GM19452 (cell line): ENCODE data around the gene NAB2.
"Not testable (repeated sequence)": the region's sequence is repeated elsewhere in the genome, so short reads cannot be mapped to it uniquely, and the experiment has no call there.

Source experiments
- ATAC-seq: cut with Tn5 transposase; IDR thresholded peaks from one replicate; pipeline ENCODE4 v1.9.1; 2021; ENCODE audit not compliant: unreplicated experiment

The NAB2 gene

GRCh38 chr12:57063991-57064685 is 24.8 kb upstream of the NAB2 start:
- peak; percentile 79 for ATAC-seq

DNA sequence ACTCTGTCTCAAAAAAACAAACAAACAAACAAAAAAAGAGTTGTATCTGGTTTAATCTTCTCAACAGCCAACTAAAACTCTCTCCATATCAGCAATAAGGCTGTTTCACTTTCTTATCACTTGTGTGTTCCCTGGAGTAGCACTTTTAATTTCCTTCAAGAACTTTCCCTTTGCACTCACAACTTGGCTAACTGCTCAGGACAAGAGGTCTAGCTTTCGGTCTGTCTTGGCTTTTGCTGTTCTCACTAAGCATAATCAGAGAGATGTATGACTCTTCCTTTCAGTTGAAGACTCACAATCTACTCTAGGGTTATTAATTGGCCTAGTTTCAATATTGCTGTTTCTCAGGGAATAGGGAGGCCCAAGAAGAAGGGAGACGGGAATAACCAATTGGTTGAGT is 22.7 kb upstream of the NAB2 start:
- no peak for ATAC-seq

DNA sequence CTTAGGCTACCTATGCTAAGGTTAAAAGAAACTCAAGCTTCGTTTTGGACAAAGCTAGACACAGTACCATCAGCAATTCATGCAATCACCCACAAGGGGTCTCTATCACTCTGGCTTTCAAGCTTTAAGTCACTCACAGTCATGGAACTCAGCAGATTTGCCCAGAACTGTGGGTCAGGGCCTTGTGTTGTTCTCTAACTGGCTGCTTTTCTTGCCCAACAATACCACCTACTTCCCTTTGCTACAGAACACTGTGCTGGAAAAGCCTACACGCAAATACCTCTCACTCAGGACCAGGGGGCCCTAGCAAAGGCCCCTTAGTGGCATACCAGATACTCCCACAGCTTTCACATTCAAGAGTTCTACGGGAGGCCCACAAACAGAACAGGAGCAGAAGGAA is 19.4 kb upstream of the NAB2 start:
- peak; percentile 76 for ATAC-seq

DNA sequence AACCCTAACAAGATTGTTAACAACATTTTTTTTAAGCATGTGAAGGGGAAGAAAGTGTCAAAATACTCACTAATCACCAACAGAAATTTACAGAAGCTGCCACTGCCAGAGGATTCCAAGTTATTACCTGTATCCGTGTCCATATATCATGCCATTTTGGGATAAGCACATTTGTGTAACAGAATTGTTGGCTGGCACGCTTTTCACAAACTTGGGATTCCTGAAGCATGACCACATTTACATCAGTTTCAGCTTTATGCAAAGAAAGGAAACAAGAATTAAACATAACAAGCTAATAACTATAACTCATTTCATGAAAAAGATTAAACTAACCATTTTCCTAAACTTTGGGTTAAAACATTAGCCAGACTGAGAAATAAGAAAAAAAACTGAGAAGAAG is 16.3 kb upstream of the NAB2 start:
- ATAC-seq: no peak

GRCh38 chr12:57073566-57074450 is 15.1 kb upstream of the NAB2 start:
- ATAC-seq: not testable (repeated sequence)

DNA sequence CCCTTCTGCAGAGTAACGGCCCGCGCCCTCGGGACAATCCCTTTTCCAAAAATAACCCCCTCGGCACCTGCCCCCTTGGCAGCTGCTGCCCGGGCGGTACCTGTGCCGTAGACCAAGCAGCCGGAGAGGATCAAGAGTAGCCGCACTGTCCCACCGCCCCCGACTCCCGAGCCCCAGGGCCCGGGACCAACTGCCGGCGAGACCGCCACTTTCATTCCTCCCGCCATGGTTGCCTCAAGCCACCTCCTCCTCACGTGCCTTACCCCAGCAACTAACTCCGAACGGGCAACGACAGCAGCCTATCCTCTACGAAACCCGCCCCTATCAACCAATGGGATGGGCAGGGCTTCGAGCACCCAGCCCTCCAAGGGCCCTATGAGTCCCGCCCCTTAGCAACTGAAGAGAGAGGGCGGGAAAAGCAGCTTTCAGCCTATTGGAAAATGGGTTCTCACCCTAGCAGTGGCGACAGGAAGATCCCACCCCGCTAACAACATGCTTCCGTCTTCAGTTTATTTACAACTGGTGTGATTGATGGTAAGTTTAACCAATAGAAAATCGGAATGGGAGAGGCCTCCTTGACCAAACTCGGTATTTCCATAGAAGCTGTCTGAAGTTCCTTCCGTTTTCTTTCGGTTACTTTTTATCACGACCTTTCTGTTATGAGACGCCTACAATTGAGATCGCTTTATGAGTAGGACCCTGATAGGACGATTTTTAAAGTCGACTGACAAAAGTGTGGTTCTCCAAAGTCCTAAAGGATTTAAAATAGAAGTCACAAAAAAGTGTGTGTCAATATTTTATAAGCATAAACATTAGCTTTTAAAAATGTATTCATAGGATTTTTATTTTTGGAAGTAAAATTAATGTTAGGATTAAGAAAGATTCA is 10.2 kb upstream of the NAB2 start, which contains the start of gene NEMP1:
Gene NEMP1, minus strand, starts transcription at position 273 of the 886 bp plus-strand sequence. Its CDS starts 46 bp downstream, at position 227.
- peak; percentile 96 for ATAC-seq

- no peak for ATAC-seq
These were observed 9.1 kb upstream of the NAB2 start for GRCh38 chr12:57079821-57080220.

- no peak for ATAC-seq
These were observed 8.1 kb upstream of the NAB2 start for GRCh38 chr12:57080855-57081254.

DNA sequence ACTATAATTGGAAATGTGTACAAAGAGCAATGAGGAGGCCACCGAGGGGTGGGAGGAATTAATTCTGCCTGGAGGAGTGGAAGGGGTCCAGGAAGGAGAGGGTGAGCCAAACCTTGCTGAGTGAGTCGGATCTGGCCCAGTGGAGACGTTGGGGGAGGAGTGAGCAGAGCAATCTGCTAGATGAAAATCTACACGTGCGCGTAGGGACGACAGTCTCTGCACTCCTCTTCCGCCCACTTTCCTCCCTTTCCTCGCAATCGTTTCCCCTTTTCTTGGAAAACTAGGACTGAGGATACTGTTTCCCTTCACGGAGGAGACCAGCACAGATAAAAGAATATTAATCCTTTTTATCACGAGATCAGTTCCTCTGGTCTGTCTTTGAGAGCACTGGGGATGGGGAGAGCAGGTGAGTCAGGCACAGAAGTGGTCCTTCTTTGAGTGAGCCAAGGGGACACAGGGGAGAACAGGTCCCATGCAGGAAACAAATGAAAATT is 2.9 kb upstream of the NAB2 start:
- ATAC-seq: no peak

- no peak for ATAC-seq
These were observed 2.4 kb upstream of the NAB2 start for GRCh38 chr12:57086493-57087009.

GRCh38 chr12:57087010-57087690 is 1.8 kb upstream of the NAB2 start:
- ATAC-seq: peak; percentile 28

DNA sequence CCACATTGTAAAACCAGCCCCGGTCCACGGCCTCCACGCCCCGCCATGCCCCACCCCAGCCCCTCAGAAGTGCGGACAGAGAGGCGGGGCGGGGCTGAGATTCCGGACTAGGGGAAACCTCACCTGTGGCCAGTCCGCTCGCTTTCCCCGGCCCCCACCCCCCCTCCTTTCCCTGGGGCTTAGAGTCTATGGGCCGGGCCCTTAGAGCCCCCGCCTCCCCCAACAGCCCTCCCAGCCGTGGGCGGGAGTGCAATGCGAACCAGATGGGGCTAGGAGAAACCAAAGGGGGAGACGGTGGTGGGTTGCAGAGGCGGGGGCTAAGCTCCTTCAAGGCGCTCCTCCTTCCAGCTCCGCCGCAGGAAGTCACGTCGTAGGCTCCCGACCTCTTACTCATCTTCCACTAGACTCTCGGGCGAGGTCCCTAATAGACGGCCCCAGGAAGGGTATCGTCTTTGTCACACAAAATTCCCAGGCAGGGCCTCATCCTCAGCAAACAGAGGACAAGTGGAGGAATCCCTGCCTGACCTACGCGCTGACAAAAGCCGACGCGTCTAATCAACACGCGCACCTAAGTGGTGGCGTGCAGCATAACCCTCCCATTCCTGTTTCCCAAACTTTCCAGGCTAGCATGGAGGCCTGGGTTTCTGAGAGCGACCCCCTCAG is 1.1 kb upstream of the NAB2 start:
- peak; percentile 31 for ATAC-seq

GRCh38 chr12:57089271-57090245 is 644 bp downstream of the NAB2 start:
- no peak for ATAC-seq

DNA sequence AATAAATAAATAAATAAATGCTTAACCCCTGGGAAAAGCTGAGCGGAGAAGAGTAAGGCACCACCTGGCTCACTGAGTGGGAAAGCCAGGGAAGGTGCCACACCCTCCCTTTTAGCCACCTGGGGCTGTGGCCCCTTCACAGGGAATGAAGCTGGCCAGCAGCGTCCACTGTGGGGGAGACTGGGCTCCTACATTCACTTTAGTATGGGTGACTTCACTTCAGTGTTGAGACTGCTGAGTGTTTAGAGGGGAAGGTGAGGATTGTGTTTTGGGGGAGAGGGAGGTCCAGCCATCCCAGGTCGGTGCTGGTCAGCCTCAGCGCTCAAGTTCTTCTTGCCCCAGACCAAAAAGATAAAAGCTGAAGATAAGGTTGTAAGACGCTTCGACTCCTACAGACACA is 1.6 kb downstream of the NAB2 start:
- no peak for ATAC-seq

- ATAC-seq: no peak
These were observed 2.2 kb downstream of the NAB2 start for GRCh38 chr12:57090924-57091637.

- ATAC-seq: no peak
These were observed 3.0 kb downstream of the NAB2 start for GRCh38 chr12:57091638-57092528.

GRCh38 chr12:57092529-57092862 is 3.6 kb downstream of the NAB2 start:
- ATAC-seq: no peak
